ENCODE results near the gene B4GALNT4. TPM values are rescaled to one million over a fixed set of nuclear protein-coding genes. Genes with fewer than 3 reads are reported as not detected.

Gene B4GALNT4
- total and polyA plus RNA-seq, 2 of the 4 experiments (the other 2 are of a cell fraction), result 5.2 to 38.6 TPM

GRCh38 chr11:383431-383830, 14.1 kb downstream of the B4GALNT4 start:
- WGBS, 2 experiments (ENCODE audit: extremely low coverage in 2 of 2, insufficient read length in 1 of 2), result 91% methylated on average over 8 of the region's 14 CpGs; no CpG with 5 or more reads in 1 of the 2 experiments
- H2AFZ ChIP-seq (replicated peaks; ENCODE audit: low read length, poor library complexity), result no peak overlapping the region
- H2AK9ac ChIP-seq (replicated peaks; ENCODE audit: low read depth, low read length, poor library complexity), result no peak overlapping the region
- peaks cover 15% of the 10 kb centered on the region; the same call in 1 of the 2 replicates for H3K36me3 ChIP-seq (ENCODE audit: control insufficient read depth, insufficient read depth, low read length)
- no peak overlapping the region for H3K9ac ChIP-seq (ENCODE audit: low read depth, low read length)
- BruUV-seq (replicated peaks), result no TSS peak
- peaks cover 6% of the 10 kb centered on the region; the same call in 1 of the 2 replicates for H3K9me3 ChIP-seq (ENCODE audit: control insufficient read depth, insufficient read depth, low read length)
- H3K18ac ChIP-seq (ENCODE audit: low read depth, low read length), result no peak overlapping the region
- no peak overlapping the region for H2AK5ac ChIP-seq (ENCODE audit: low read depth, low read length)
- H3K9me1 ChIP-seq (ENCODE audit: insufficient read depth, low read length), result no peaks in the 10 kb centered on the region
- no peak overlapping the region for H3K56ac ChIP-seq (ENCODE audit: extremely low read depth, insufficient read depth, low read length)
- H2BK5ac ChIP-seq (ENCODE audit: low read depth, low read length, poor library complexity, severe bottlenecking), result no peak overlapping the region
- no peaks in the 10 kb centered on the region for H3K79me1 ChIP-seq (ENCODE audit: low read depth in 1 of 2, low read length in 2 of 2)
- H3K27ac ChIP-seq (ENCODE audit: insufficient read depth, low read length), result no peak overlapping the region
- ChIA-PET POLR2A (ENCODE audit: unreplicated experiment) (no interaction called here), CTCF (no interaction called here)
- no peak overlapping the region for H4K91ac ChIP-seq (ENCODE audit: insufficient read depth, low read depth, low read length)
- no peak overlapping the region for H2BK20ac ChIP-seq (ENCODE audit: low read depth, low read length)
- H4K5ac ChIP-seq (ENCODE audit: low read depth, low read length), result no peak overlapping the region
- no peak overlapping the region for H2BK15ac ChIP-seq (ENCODE audit: low read depth, low read length)
- DNase-seq, result no peak
- TF ChIP-seq POLR2A (IDR thresholded peaks at IDR 0.05; ENCODE audit: low read depth, low read length) (no peak), CHD1 (IDR thresholded peaks at IDR 0.05; ENCODE audit: low read depth, low read length) (no peak), SMC3 (IDR thresholded peaks at IDR 0.05; ENCODE audit: low read depth, low read length) (no peak), CTCF (conservative IDR thresholded peaks at IDR 0.05; ENCODE audit: low read depth, low read length) (no peak), CEBPB (IDR thresholded peaks at IDR 0.05; ENCODE audit: low read depth, low read length) (no peak), MAFK (IDR thresholded peaks at IDR 0.05; ENCODE audit: low read depth, low read length) (no peak), RCOR1 (IDR thresholded peaks at IDR 0.05; ENCODE audit: insufficient replicate concordance, low read length) (no peak), FOS (IDR thresholded peaks at IDR 0.05; ENCODE audit: low read depth, low read length) (no peak)
- no peak overlapping the region for H3K4ac ChIP-seq (ENCODE audit: low read depth, low read length)
- H4K8ac ChIP-seq (ENCODE audit: low read depth in 2 of 2, low read length in 2 of 2), result no peak overlapping the region
- dilution Hi-C loops (cut with HindIII; ENCODE audit: low sequenced_read_pairs, unreplicated experiment) (no loop called here), intact Hi-C loops (cut with micrococcal nuclease) (no loop called here), in situ Hi-C loops (cut with MboI; ENCODE audit: low sequenced_read_pairs) (no loop called here)
- no peak for ATAC-seq (ENCODE audit: low read depth)
- H3K4me3 ChIP-seq (ENCODE audit: insufficient read depth, low read depth, low read length), result no peak overlapping the region
- no peak overlapping the region for H3K23ac ChIP-seq (ENCODE audit: low read depth, low read length)
- H2BK120ac ChIP-seq (ENCODE audit: low read depth, low read length), result no peak overlapping the region
- H3K4me2 ChIP-seq (ENCODE audit: low read depth, low read length), result no peak overlapping the region
- H3K4me1 ChIP-seq (ENCODE audit: control insufficient read depth, insufficient read depth, low read length), result no peaks in the 10 kb centered on the region
- H4K20me1 ChIP-seq (ENCODE audit: insufficient read depth, low read length), result no peaks in the 10 kb centered on the region
- H3K14ac ChIP-seq (replicated peaks; ENCODE audit: low read depth, low read length), result no peak overlapping the region
- peaks cover 5% of the 10 kb centered on the region; the same call in 1 of the 2 replicates for H3K27me3 ChIP-seq (ENCODE audit: control insufficient read depth, insufficient read depth, low read length)
